Tibial artery (tissue), 4 donors: ENCODE measurements around the gene SPIB.
A peak's percentile ranks its signal among the peaks of the same experiment; 100 is the strongest.

Experiments used
- DNase-seq, 2 donors: peaks; one replicate each; pipeline ENCODE4 v3.0.0-alpha.2; 2019
- H3K27ac ChIP-seq, 2 donors: fragments of 200-600 bp; sonication (generic) in 1 of 2; 1 replicate in 1 of 2; 2 replicates in 1 of 2; pipeline ENCODE4 v1.5.1; 2018 to 2019; ENCODE audit warnings: mild to moderate bottlenecking in 1 of 2
- H3K27me3 ChIP-seq, 2 donors: fragments of 200-600 bp; sonication (generic) in 1 of 2; one replicate each; pipeline versions ENCODE4 v1.5.1 to v1.6.0; 2016 to 2019
- H3K36me3 ChIP-seq, 3 donors: fragments of 200-600 bp; sonication (generic) in 2 of 3; one replicate each; pipeline ENCODE4 v1.5.1; 2016 to 2019; ENCODE audit warnings: mild to moderate bottlenecking in 2 of 3
- H3K4me1 ChIP-seq, 4 donors: fragments of 200-600 bp; sonication (generic) in 2 of 4; 1 replicate in 3 of 4; 2 replicates in 1 of 4; pipeline ENCODE4 v1.5.1; 2016 to 2019
- H3K4me3 ChIP-seq, 2 donors: fragments of 200-600 bp; sonication (generic) in 1 of 2; 1 replicate in 1 of 2; 2 replicates in 1 of 2; pipeline ENCODE4 v1.5.1; 2018 to 2019; ENCODE audit warnings: mild to moderate bottlenecking in 2 of 2
- H3K9me3 ChIP-seq, 3 donors: fragments of 200-600 bp; sonication (generic) in 1 of 3; one replicate each; pipeline ENCODE4 v1.5.1; 2016 to 2019
- intact Hi-C: fragments of 100-400 bp; cut with DNase I; formaldehyde crosslinking; loops from one replicate; pipeline ENCODE4 v1.15.0; 2023; ENCODE audit warnings: low total_unique reads
- TF ChIP-seq, protein P1 (sequence below), 2 experiments: fragments of 200-600 bp in 1 of 2; fragments of 450-650 bp in 1 of 2; IDR thresholded peaks; one replicate each; pipeline ENCODE4 v1.5.1; 2017 to 2019; ENCODE audit warnings: antibody characterized with exemption in 2 of 2, mild to moderate bottlenecking in 1 of 2, moderate library complexity in 1 of 2

The SPIB gene

DNA sequence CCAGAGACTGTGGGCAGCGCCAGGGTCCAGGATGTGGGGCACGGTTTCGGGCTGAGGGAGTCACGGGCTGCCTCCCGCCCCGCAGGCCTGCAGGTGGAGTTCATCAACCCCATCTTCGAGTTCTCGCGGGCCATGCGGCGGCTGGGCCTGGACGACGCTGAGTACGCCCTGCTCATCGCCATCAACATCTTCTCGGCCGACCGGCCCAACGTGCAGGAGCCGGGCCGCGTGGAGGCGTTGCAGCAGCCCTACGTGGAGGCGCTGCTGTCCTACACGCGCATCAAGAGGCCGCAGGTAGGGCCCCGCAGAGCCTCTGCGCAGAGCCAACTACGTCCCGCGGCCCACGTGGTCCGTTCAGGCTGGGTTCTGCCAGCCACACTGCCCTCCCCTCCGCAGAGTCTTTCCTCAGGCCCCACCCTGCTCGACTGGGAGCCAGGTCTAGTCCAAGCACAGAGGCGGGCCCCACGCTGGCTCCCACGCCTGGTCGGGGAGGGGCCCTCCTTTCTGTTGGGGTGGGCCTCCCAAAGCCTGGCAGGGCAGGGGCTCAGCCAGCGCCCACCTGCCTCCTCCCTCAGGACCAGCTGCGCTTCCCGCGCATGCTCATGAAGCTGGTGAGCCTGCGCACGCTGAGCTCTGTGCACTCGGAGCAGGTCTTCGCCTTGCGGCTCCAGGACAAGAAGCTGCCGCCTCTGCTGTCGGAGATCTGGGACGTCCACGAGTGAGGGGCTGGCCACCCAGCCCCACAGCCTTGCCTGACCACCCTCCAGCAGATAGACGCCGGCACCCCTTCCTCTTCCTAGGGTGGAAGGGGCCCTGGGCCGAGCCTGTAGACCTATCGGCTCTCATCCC lies 36.6 kb upstream of the SPIB start:
- Histone ChIP-seq H3K4me3 (no peak overlapping the region), H3K4me1 (peaks cover 0 to 26% (median 19%) of the 10 kb centered on the region in 4 donors), H3K9me3 (no peaks in the 10 kb centered on the region), H3K36me3 (peaks cover 49 to 57% (median 55%) of the 10 kb centered on the region in 3 donors), H3K27ac (no peak overlapping the region), H3K27me3 (no peaks in the 10 kb centered on the region)
- DNase-seq = no peak
- intact Hi-C loops = no loop called here
- TF ChIP-seq, protein P1, sequence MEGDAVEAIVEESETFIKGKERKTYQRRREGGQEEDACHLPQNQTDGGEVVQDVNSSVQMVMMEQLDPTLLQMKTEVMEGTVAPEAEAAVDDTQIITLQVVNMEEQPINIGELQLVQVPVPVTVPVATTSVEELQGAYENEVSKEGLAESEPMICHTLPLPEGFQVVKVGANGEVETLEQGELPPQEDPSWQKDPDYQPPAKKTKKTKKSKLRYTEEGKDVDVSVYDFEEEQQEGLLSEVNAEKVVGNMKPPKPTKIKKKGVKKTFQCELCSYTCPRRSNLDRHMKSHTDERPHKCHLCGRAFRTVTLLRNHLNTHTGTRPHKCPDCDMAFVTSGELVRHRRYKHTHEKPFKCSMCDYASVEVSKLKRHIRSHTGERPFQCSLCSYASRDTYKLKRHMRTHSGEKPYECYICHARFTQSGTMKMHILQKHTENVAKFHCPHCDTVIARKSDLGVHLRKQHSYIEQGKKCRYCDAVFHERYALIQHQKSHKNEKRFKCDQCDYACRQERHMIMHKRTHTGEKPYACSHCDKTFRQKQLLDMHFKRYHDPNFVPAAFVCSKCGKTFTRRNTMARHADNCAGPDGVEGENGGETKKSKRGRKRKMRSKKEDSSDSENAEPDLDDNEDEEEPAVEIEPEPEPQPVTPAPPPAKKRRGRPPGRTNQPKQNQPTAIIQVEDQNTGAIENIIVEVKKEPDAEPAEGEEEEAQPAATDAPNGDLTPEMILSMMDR (IDR thresholded peaks at IDR 0.05) = no peak

DNA sequence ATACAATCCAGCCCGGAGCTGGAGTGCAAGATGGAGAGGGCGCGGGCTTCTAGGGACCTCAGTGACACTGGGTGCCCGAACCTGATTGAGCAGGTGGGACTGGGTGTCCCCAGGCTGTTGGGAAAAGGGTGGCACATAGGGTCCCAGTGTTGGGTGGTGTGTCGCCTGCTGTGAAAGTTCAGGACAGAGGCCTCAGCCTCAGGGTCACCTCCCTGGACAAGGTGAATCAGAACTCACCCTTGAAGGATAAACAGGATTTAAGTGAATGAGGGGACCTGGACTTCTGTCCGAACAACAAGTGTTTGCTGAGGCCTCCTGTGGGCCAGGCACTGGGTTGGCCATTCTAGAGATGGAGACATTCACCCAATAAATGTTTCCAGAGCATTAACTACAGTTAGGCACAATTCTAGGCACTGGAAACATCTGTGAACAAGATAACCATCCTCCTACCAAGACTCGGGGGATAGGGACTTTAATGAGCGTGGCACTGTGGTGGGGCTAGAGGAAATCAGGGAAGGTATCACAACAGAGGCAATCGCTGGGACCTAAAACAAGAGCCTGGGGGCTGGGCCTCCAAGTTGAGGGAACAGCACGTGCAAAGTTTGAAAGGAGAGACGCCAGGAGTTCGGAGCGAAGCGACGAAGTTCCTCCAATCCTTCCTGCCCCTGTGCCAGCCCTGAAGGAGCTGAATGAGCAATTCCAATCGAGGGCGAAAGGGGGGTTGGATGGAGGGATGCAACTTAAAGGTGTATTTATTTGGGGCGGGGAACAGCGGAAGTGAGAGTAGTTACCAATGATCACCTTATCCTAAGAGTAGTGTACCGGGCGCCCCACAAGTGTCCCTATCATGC lies 35.5 kb upstream of the SPIB start:
- Histone ChIP-seq H3K27ac (peak overlapping the region; percentile 87 to 88), H3K27me3 (no peaks in the 10 kb centered on the region), H3K4me1 (peaks cover 0 to 21% (median 19%) of the 10 kb centered on the region in 4 donors), H3K36me3 (peaks cover 42 to 47% (median 45%) of the 10 kb centered on the region in 3 donors), H3K9me3 (no peaks in the 10 kb centered on the region), H3K4me3 (peak overlapping the region; percentile 63 to 92)
- peak in 1 of 2 donors; percentile 38 for DNase-seq
- TF ChIP-seq, protein P1 (IDR thresholded peaks at IDR 0.05) = no peak
- intact Hi-C loops = no loop called here

- intact Hi-C loops = no loop called here
- Histone ChIP-seq H3K27ac (peak within 1 kb of the TSS; percentile 87 to 88), H3K36me3 (peaks cover 34 to 38% (median 37%) of the 10 kb centered on the region in 3 donors)
Measured at GRCh38 chr19:50383852-50384684, 34.7 kb upstream of the SPIB start, which contains the start of gene POLD1. Gene POLD1 (plus strand): TSS chr19:50384347. CDS start chr19:50398852, 14,505 bp downstream.

DNA sequence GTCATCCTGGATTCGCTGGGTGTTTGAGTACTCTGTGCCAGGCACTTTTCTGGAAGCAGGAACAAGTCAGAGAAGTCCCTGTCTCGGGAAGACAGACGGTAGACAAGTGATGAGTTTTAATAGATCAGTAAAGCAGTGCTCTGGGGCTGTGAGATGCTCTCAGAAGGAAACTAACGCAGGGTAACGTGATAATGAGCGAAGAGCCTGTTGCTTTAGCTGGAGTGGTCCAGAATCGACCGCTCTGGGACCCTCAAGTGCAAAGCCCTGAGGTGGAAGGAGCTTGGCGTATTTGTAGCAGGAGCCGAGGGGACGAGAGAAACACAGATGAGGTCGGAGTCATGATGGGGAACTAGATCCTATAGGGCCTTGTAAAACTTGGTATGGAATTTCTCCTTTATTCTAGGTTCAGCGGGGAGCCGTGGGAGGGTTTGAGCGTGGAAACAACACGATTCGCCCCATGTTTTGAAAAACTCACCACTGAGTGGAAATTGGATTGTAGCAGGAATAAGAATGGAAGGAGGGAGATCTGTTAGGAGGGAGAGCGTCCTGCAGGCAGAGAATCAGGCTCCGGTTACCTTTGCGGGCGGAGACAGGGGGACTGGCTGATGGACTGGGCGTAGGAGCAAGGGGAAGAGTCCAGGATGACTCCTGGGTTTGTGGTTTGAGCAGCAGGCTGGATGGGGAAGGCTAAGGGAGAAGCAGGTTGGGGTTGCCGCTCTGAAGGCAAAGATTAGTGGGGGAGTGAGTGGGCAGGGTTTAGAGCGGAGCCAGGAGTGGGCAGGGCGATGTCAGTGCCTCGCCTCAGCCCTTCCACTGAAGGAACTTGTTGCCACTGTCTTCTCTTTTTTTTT lies 33.8 kb upstream of the SPIB start:
- peaks cover 0 to 21% (median 19%) of the 10 kb centered on the region in 4 donors for H3K4me1 ChIP-seq
- no peaks in the 10 kb centered on the region for H3K27me3 ChIP-seq
- H3K4me3 ChIP-seq = peak overlapping the region; percentile 63 to 92
- peak overlapping the region; percentile 87 to 88 for H3K27ac ChIP-seq
- H3K36me3 ChIP-seq = peaks cover 26 to 30% (median 28%) of the 10 kb centered on the region in 3 donors
- H3K9me3 ChIP-seq = no peaks in the 10 kb centered on the region
- intact Hi-C loops = no loop called here
- TF ChIP-seq, protein P1 (IDR thresholded peaks at IDR 0.05) = no peak
- DNase-seq = no peak

More at GRCh38 chr19:50383852-50384684, 34.7 kb upstream of the SPIB start, which contains the start of gene POLD1:
- Histone ChIP-seq H3K4me3 (peak within 1 kb of the TSS; percentile 63 to 92), H3K27me3 (no peaks in the 10 kb centered on the region), H3K9me3 (no peaks in the 10 kb centered on the region), H3K4me1 (peaks cover 0 to 21% (median 19%) of the 10 kb centered on the region in 4 donors)
- TF ChIP-seq, protein P1 (IDR thresholded peaks at IDR 0.05) = no peak
- peak; percentile 98 for DNase-seq
